Muscle of back (tissue), 11 donors: ENCODE results near the gene MS4A13. TPM values are rescaled to one million over a fixed set of nuclear protein-coding genes. Genes with fewer than 3 reads are reported as not detected.
"Not testable (repeated sequence)": the region's sequence is repeated elsewhere in the genome, so short reads cannot be mapped to it uniquely, and the experiment has no call there.

Experiments used
- DNase-seq, 3 donors: peaks; one replicate each; pipeline versions ENCODE4 v3.0.0 to v3.0.0-alpha.2; 2013
- polyA plus RNA-seq, 10 donors: library from polyadenylated mRNA; unstranded; fragments of 120-200 nt; gene quantifications; one replicate each; pipeline ENCODE4 v1.2.1, GENCODE V29; 2013; ENCODE audit not compliant: insufficient read length in 10 of 10

Gene MS4A13
- polyA plus RNA-seq, 10 donors = not detected

- DNase-seq = no peak
These were observed 15.4 kb downstream of the MS4A13 start for GRCh38 chr11:60530454-60531100.

- not testable (repeated sequence) for DNase-seq
These were observed 17.2 kb downstream of the MS4A13 start for GRCh38 chr11:60532383-60532782.

GRCh38 chr11:60538627-60539026 lies 23.4 kb downstream of the MS4A13 start:
- DNase-seq = not testable (repeated sequence)

GRCh38 chr11:60544077-60544476 lies 28.9 kb downstream of the MS4A13 start:
- DNase-seq = no peak

- DNase-seq = no peak
These were observed 46.1 kb downstream of the MS4A13 start for GRCh38 chr11:60561254-60561653.

- DNase-seq = no peak
These were observed 48.5 kb downstream of the MS4A13 start for GRCh38 chr11:60563553-60564235.

GRCh38 chr11:60566776-60567175 lies 51.6 kb downstream of the MS4A13 start:
- DNase-seq = no peak

- DNase-seq = no peak
These were observed 55.8 kb downstream of the MS4A13 start for GRCh38 chr11:60570970-60571369.

GRCh38 chr11:60589611-60590010 lies 74.4 kb downstream of the MS4A13 start:
- DNase-seq = no peak

Other genes with a start within 250 kb of the MS4A13 start
- 10 to 100 TPM in 8 of 10 donors, 1 to 10 TPM in 2; 7.2 to 15.3 (median 12.5) TPM for gene MS4A4A, start 234.7 kb upstream of the MS4A13 start, polyA plus RNA-seq
- not detected for gene MS4A6E, start 188.1 kb upstream of the MS4A13 start, polyA plus RNA-seq
- gene MS4A7, start 136.9 kb upstream of the MS4A13 start, polyA plus RNA-seq = 10 to 100 TPM in 3 of 10 donors, 1 to 10 TPM in 7; 4.7 to 13.5 (median 8.4) TPM
- under 1 TPM; 0.26 to 0.79 (median 0.32) TPM for gene MS4A14, start 118.9 kb upstream of the MS4A13 start, polyA plus RNA-seq
- gene MS4A5, start 85.8 kb upstream of the MS4A13 start, polyA plus RNA-seq = not detected
- 1 to 10 TPM in 3 of 10 donors, under 1 TPM in 6, not detected in 1; 0.05 to 2.3 (median 0.88) TPM for gene MS4A1, start 59.5 kb upstream of the MS4A13 start, polyA plus RNA-seq
- gene MS4A12, start 22.6 kb upstream of the MS4A13 start, polyA plus RNA-seq = not detected
- gene MS4A8, start 184.2 kb downstream of the MS4A13 start, polyA plus RNA-seq = 10 to 100 TPM in 1 of 10 donors, 1 to 10 TPM in 9; 4.0 to 12.7 (median 6.0) TPM
- gene MS4A18, start 209.3 kb downstream of the MS4A13 start, polyA plus RNA-seq = not detected
- under 1 TPM in 2 of 10 donors, not detected in 8; 0.09 to 0.20 TPM for gene MS4A15, start 241.5 kb downstream of the MS4A13 start, polyA plus RNA-seq